PFSK-1 (cell line): ENCODE measurements around the gene SYNE1.

Experiments
- FOXP2 ChIP-seq: optimal IDR thresholded peaks from 2 replicates; pipeline ENCODE3; 2011; ENCODE audit warnings: borderline replicate concordance, control low read depth, inconsistent platforms; ENCODE audit not compliant: insufficient read depth; ENCODE audit errors: extremely low read length, extremely low read depth
- REST ChIP-seq, 2 experiments: IDR thresholded peaks; 2 replicates each; pipeline versions ENCODE4 v1.6.1 to v1.8.0; 2011 to 2012; ENCODE audit warnings: low read depth in 2 of 2, low read length in 2 of 2, control low read depth in 1 of 2, inconsistent platforms in 1 of 2, mild to moderate bottlenecking in 1 of 2, moderate library complexity in 1 of 2; ENCODE audit not compliant: insufficient read depth in 1 of 2
- SIN3A ChIP-seq: IDR thresholded peaks from 2 replicates; pipeline ENCODE4 v1.6.1; 2012; ENCODE audit warnings: mild to moderate bottlenecking, low read length, moderate library complexity, borderline replicate concordance; ENCODE audit not compliant: insufficient read depth

- TF ChIP-seq REST (IDR thresholded peaks at IDR 0.05; ENCODE audit: insufficient read depth in 1 of 2, low read depth in 2 of 2, low read length in 2 of 2): no peak
- TF ChIP-seq FOXP2: no peak
- TF ChIP-seq SIN3A: no peak
Observed at GRCh38 chr6:152117156-152118133, 519.7 kb downstream of the SYNE1 start.
